WI38 (cell line): Measurements from ENCODE around the gene LRRC36.

Source experiments
- H3K4me3 ChIP-seq: 2 replicates; pipeline ENCODE4 v1.5.1; 2011; ENCODE audit warnings: low read depth, mild to moderate bottlenecking, control low read depth, low read length
- CTCF ChIP-seq: IDR thresholded peaks from 2 replicates; pipeline ENCODE4 v1.5.1; 2012; ENCODE audit warnings: low read depth, mild to moderate bottlenecking, control low read depth, low read length

LRRC36 gene

GRCh38 chr16:67384778-67385510 is 58.3 kb downstream of the LRRC36 start:
- TF ChIP-seq CTCF, result no peak
- no peak overlapping the region for H3K4me3 ChIP-seq

GRCh38 chr16:67386861-67387455 is 60.3 kb downstream of the LRRC36 start:
- TF ChIP-seq CTCF, result no peak
- H3K4me3 ChIP-seq, result no peak overlapping the region

GRCh38 chr16:67387479-67388079 is 61.0 kb downstream of the LRRC36 start:
- no peak for TF ChIP-seq CTCF
- H3K4me3 ChIP-seq, result no peak overlapping the region

GRCh38 chr16:67388191-67388590 is 61.6 kb downstream of the LRRC36 start:
- no peak overlapping the region for H3K4me3 ChIP-seq
- no peak for TF ChIP-seq CTCF

GRCh38 chr16:67388591-67388990 is 62.0 kb downstream of the LRRC36 start:
- H3K4me3 ChIP-seq, result no peak overlapping the region
- no peak for TF ChIP-seq CTCF

- no peak overlapping the region for H3K4me3 ChIP-seq
- no peak for TF ChIP-seq CTCF
These were observed 63.5 kb downstream of the LRRC36 start for GRCh38 chr16:67389911-67390815.
